GM13977 (cell line): Measurements from ENCODE around the gene OR10G8.

ENCODE experiments used
- DNase-seq: peaks from one replicate; pipeline ENCODE4 v3.0.0; 2012; ENCODE audit warnings: low spot score
- in situ Hi-C: fragments of 300-500 bp; cut with MboI; formaldehyde crosslinking; loops from one replicate; pipeline ENCODE4 v1.12.0; 2022; ENCODE audit warnings: low sequenced_read_pairs, low pct_unique_long_range_greater_than_20kb, mixed read lengths, inconsistent platforms; ENCODE audit not compliant: unreplicated experiment
- TF ChIP-seq, protein P1 (sequence below): IDR thresholded peaks from 2 replicates; pipeline ENCODE4 v1.5.1; 2012; ENCODE audit warnings: mild to moderate bottlenecking, control low read depth; ENCODE audit not compliant: insufficient read depth; ENCODE audit errors: extremely low read depth, missing control alignments

OR10G8 gene

GRCh38 chr11:124039557-124039956 lies 13.0 kb downstream of the OR10G8 start:
- in situ Hi-C loops: no loop called here
- TF ChIP-seq, protein P1, sequence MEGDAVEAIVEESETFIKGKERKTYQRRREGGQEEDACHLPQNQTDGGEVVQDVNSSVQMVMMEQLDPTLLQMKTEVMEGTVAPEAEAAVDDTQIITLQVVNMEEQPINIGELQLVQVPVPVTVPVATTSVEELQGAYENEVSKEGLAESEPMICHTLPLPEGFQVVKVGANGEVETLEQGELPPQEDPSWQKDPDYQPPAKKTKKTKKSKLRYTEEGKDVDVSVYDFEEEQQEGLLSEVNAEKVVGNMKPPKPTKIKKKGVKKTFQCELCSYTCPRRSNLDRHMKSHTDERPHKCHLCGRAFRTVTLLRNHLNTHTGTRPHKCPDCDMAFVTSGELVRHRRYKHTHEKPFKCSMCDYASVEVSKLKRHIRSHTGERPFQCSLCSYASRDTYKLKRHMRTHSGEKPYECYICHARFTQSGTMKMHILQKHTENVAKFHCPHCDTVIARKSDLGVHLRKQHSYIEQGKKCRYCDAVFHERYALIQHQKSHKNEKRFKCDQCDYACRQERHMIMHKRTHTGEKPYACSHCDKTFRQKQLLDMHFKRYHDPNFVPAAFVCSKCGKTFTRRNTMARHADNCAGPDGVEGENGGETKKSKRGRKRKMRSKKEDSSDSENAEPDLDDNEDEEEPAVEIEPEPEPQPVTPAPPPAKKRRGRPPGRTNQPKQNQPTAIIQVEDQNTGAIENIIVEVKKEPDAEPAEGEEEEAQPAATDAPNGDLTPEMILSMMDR: no peak
- no peak for DNase-seq

DNA sequence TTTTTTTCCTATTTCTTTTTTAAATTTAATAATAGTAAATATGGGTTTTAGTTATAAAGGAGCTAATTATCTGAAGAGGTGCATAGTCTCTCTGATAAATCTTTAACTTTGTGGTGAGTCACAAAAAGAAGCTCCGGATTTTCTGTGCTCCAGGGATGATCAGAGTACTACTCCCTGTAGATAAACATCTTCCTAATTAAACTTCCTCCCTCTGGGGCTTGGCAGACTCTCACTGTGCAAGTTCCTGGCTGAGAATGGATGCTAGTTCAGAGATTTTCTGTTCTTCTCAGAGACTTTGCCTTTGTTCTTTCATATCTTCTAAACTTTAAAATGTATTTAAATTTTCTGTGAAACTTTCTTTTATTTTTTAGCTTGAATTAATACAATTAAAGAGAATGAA lies 14.7 kb downstream of the OR10G8 start, which contains the start of gene OR10G7:
TSS of gene OR10G7 (minus strand) at position 72 of the 400 bp plus-strand sequence. CDS start 2,324 bp downstream, outside the sequence.
- DNase-seq: no peak
- TF ChIP-seq, protein P1: no peak
- in situ Hi-C loops: no loop called here

DNA sequence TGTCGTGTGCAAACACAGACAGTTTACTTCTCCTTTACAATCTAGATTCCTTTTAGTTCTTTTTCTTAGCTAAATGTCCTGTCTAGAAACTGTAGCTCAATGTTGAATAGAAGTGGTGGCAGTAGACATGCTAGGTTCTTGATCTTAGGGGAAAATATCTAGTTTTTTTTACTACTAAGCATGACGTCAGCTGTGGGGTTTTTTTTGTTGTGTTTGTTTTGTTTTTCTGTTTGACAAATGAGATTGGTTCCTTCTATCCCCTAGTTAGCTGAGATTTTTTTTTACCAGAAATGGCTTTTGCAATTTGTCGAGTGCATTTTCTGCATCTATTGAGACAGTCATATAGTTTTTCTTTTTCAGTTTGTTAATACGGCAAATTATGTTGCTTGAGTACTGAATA lies 16.8 kb downstream of the OR10G8 start:
- no peak for DNase-seq
- in situ Hi-C loops: no loop called here
- TF ChIP-seq, protein P1: no peak

DNA sequence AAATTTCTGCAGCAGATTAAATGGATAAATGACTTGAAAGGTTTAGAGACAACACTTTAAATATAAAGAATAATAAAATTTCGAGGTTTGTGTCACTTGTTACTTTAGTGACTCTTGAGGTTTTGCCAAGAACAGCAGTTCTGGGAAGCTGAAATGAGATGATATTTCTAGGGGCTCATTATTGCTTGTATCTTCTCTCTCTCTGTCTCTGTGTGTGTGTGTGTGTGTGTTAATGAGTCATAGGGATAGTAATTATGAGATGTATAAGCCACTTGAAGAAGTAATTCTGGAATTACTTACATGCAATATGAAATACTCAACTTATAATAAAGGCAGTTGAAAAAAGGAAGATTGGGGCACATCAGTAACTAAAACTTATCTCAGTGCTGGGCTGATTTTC lies 24.1 kb downstream of the OR10G8 start:
- TF ChIP-seq, protein P1: no peak
- DNase-seq: no peak
- in situ Hi-C loops: loop anchor here (25.0 kb wide), 1 partner anchor 537 kb away; no protein-coding TSS in a partner anchor

- in situ Hi-C loops: loop anchor here (25.0 kb wide), 1 partner anchor 534 kb away; no protein-coding TSS in a partner anchor
- DNase-seq: no peak
- TF ChIP-seq, protein P1: no peak
Measured at GRCh38 chr11:124052966-124053365, 26.4 kb downstream of the OR10G8 start.

- TF ChIP-seq, protein P1: no peak
- DNase-seq: no peak
- in situ Hi-C loops: loop anchor here (25.0 kb wide), 1 partner anchor 519 kb away; no protein-coding TSS in a partner anchor
Measured at GRCh38 chr11:124068601-124069110, 42.1 kb downstream of the OR10G8 start.
